ENCODE results near the gene CACNA1C. TPM values are rescaled to one million over a fixed set of nuclear protein-coding genes. Genes with fewer than 3 reads are reported as not detected.

CACNA1C gene
- total RNA-seq, 4 donors from 2014 or later: 44.1 to 104 (median 49.4) TPM

GRCh38 chr12:2722806-2723205 is 670.0 kb downstream of the CACNA1C start:
- Histone ChIP-seq H3K9me3 (no peaks in the 10 kb centered on the region), H3K27ac (replicated peaks in 1 of 4) (no peak overlapping the region), H3K36me3 (no peaks in the 10 kb centered on the region), H3K4me1 (no peaks in the 10 kb centered on the region), H3K4me3 (no peak overlapping the region), H3K27me3 (peaks cover 0 to 13% (median 0%) of the 10 kb centered on the region in 4 donors)
- intact Hi-C loops (cut with DNase I): no loop called here
- no peak for DNase-seq (ENCODE audit: extremely low spot score)
- WGBS: 93% methylated on average over 1 of the region's 1 CpG
- TF ChIP-seq POLR2A (IDR thresholded peaks at IDR 0.05; ENCODE audit: low read depth) (no peak), POLR2AphosphoS5 (IDR thresholded peaks at IDR 0.05) (no peak), EP300 (IDR thresholded peaks at IDR 0.05) (no peak), CTCF (IDR thresholded peaks at IDR 0.05) (no peak)

GRCh38 chr12:2732290-2732689 is 679.5 kb downstream of the CACNA1C start:
- TF ChIP-seq EP300 (IDR thresholded peaks at IDR 0.05) (no peak), POLR2AphosphoS5 (IDR thresholded peaks at IDR 0.05) (no peak), CTCF (IDR thresholded peaks at IDR 0.05) (no peak), POLR2A (IDR thresholded peaks at IDR 0.05; ENCODE audit: low read depth) (no peak)
- H3K27me3 ChIP-seq: peaks cover 0 to 38% (median 0%) of the 10 kb centered on the region in 4 donors
- no peak for DNase-seq (ENCODE audit: extremely low spot score)
- intact Hi-C loops (cut with DNase I): no loop called here
- no peak overlapping the region for H3K4me3 ChIP-seq
- H3K4me1 ChIP-seq: no peaks in the 10 kb centered on the region
- H3K36me3 ChIP-seq: no peaks in the 10 kb centered on the region
- H3K27ac ChIP-seq (replicated peaks in 1 of 4): no peak overlapping the region
- 64% methylated on average over 6 of the region's 6 CpGs for WGBS
- H3K9me3 ChIP-seq: no peaks in the 10 kb centered on the region

GRCh38 chr12:2733493-2734355 is 680.9 kb downstream of the CACNA1C start:
- TF ChIP-seq POLR2A (IDR thresholded peaks at IDR 0.05; ENCODE audit: low read depth) (no peak), POLR2AphosphoS5 (IDR thresholded peaks at IDR 0.05) (no peak), EP300 (IDR thresholded peaks at IDR 0.05) (no peak)
- Histone ChIP-seq H3K4me1 (no peaks in the 10 kb centered on the region), H3K27ac (replicated peaks in 1 of 4) (no peak overlapping the region), H3K4me3 (no peak overlapping the region), H3K9me3 (no peaks in the 10 kb centered on the region), H3K36me3 (no peaks in the 10 kb centered on the region), H3K27me3 (peaks cover 0 to 42% (median 0%) of the 10 kb centered on the region in 4 donors)
- peak; percentile 45 for DNase-seq (ENCODE audit: extremely low spot score)
- intact Hi-C loops (cut with DNase I): no loop called here
- WGBS: 62% methylated on average over 12 of the region's 13 CpGs

GRCh38 chr12:2735432-2735831 is 682.6 kb downstream of the CACNA1C start:
- WGBS: 79% methylated on average over 1 of the region's 1 CpG
- Histone ChIP-seq H3K9me3 (no peaks in the 10 kb centered on the region), H3K27ac (replicated peaks in 1 of 4) (no peak overlapping the region), H3K27me3 (peaks cover 0 to 42% (median 0%) of the 10 kb centered on the region in 4 donors), H3K4me3 (no peak overlapping the region), H3K36me3 (no peaks in the 10 kb centered on the region), H3K4me1 (no peaks in the 10 kb centered on the region)
- peak; percentile 83 for DNase-seq (ENCODE audit: extremely low spot score)
- intact Hi-C loops (cut with DNase I): no loop called here
- TF ChIP-seq POLR2AphosphoS5 (IDR thresholded peaks at IDR 0.05) (no peak), EP300 (IDR thresholded peaks at IDR 0.05) (no peak), POLR2A (IDR thresholded peaks at IDR 0.05; ENCODE audit: low read depth) (no peak), CTCF (IDR thresholded peaks at IDR 0.05) (no peak)

- Histone ChIP-seq H3K27me3 (peaks cover 0 to 29% (median 0%) of the 10 kb centered on the region in 4 donors), H3K27ac (replicated peaks in 1 of 4) (no peak overlapping the region), H3K4me1 (no peaks in the 10 kb centered on the region), H3K4me3 (no peak overlapping the region), H3K9me3 (no peaks in the 10 kb centered on the region), H3K36me3 (no peaks in the 10 kb centered on the region)
- WGBS: 67% methylated on average over 6 of the region's 11 CpGs
- no peak for TF ChIP-seq EP300 (IDR thresholded peaks at IDR 0.05)
- TF ChIP-seq POLR2A (IDR thresholded peaks at IDR 0.05; ENCODE audit: low read depth): no peak
- TF ChIP-seq POLR2AphosphoS5 (IDR thresholded peaks at IDR 0.05): no peak
- no peak for TF ChIP-seq CTCF (IDR thresholded peaks at IDR 0.05)
- DNase-seq (ENCODE audit: extremely low spot score): peak; percentile 62
- intact Hi-C loops (cut with DNase I): no loop called here
Measured at GRCh38 chr12:2737656-2738241, 685.0 kb downstream of the CACNA1C start.
